ENCODE data around the gene MAN1C1. TPM values are rescaled to one million over a fixed set of nuclear protein-coding genes. Genes with fewer than 3 reads are reported as not detected.

The MAN1C1 gene
- total RNA-seq, 1 donor from 2014 or later = 2.6 TPM

GRCh38 chr1:25784575-25785051 is 168.0 kb downstream of the MAN1C1 start:
- ATAC-seq = no peak

- ATAC-seq = no peak
These were observed 168.9 kb downstream of the MAN1C1 start for GRCh38 chr1:25785333-25786067.

GRCh38 chr1:25786887-25787759 is 170.5 kb downstream of the MAN1C1 start:
- peak; percentile 39 for ATAC-seq

- ATAC-seq = no peak
These were observed 171.2 kb downstream of the MAN1C1 start for GRCh38 chr1:25787760-25788166.

GRCh38 chr1:25790472-25790871 is 173.9 kb downstream of the MAN1C1 start:
- no peak for ATAC-seq

- ATAC-seq = no peak
These were observed 175.5 kb downstream of the MAN1C1 start for GRCh38 chr1:25792115-25792514.

GRCh38 chr1:25793585-25794170 is 177.1 kb downstream of the MAN1C1 start:
- ATAC-seq = no peak

- no peak for ATAC-seq
These were observed 177.7 kb downstream of the MAN1C1 start for GRCh38 chr1:25794325-25794724.

GRCh38 chr1:25795211-25795610 is 178.6 kb downstream of the MAN1C1 start:
- ATAC-seq = no peak

GRCh38 chr1:25795946-25796810 is 179.6 kb downstream of the MAN1C1 start:
- ATAC-seq = peak; percentile 54

- ATAC-seq = peak; percentile 50
These were observed 180.3 kb downstream of the MAN1C1 start for GRCh38 chr1:25796811-25797458.

- ATAC-seq = peak; percentile 31
These were observed 181.3 kb downstream of the MAN1C1 start for GRCh38 chr1:25797939-25798338.

- ATAC-seq = no peak
These were observed 182.2 kb downstream of the MAN1C1 start for GRCh38 chr1:25798666-25799351.

- ATAC-seq = no peak
These were observed 182.9 kb downstream of the MAN1C1 start for GRCh38 chr1:25799352-25799934.

- ATAC-seq = peak; percentile 35
These were observed 183.5 kb downstream of the MAN1C1 start, which contains the start of gene SELENON for GRCh38 chr1:25799935-25800702. SELENON (plus strand) TSS chr1:25800193; CDS start chr1:25800231, 38 bp downstream.

- peak; percentile 1 for ATAC-seq
These were observed 184.2 kb downstream of the MAN1C1 start for GRCh38 chr1:25800703-25801377.

GRCh38 chr1:25802915-25803314 is 186.3 kb downstream of the MAN1C1 start:
- no peak for ATAC-seq

GRCh38 chr1:25803368-25803767 is 186.8 kb downstream of the MAN1C1 start:
- no peak for ATAC-seq

All from esophagus mucosa (tissue), 1 donor.